ENCODE measurements around the gene GJC1.

DNA sequence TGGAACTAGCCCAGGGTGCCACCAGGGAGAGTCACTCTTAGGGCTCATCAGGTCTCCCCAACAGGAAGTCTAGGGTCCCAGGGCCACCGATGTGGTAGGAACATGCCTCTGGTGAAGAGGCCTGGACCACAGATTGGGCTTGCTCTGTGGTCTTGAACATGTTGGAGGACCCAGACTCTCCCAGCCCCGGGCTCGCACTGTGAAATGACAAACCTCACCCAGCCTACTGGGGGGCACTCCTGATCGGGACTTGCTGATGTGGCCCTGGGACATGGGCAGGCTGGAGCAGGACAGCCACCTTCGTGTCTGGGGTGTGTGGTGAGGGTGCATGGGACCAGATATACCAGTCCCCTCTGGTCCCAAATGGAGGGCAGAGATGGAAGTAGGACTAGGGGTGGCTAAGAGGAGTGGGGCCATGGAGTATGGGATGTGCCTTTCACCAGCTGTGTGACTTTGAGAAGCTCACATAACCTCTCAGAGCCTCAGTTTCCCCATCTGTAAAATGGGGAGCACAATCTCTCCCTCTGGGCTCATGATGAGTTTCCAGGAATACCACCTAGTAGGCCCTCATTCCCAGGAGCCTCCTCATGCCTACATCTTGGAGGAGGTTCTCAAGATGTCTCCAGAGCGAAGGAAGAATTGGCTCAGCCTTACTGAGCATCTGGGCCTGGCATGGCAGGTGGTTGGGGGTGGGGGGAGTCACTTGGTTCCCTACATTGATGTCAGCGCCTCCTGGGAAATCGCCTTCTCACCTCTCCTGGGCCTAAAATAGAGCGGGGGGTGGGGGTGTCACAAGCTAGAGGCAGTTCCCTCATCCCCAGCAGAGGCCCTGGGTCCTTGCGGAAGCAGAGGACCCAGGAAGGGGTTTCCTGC is 72.8 kb downstream of the GJC1 start:
- TF ChIP-seq, protein P1, sequence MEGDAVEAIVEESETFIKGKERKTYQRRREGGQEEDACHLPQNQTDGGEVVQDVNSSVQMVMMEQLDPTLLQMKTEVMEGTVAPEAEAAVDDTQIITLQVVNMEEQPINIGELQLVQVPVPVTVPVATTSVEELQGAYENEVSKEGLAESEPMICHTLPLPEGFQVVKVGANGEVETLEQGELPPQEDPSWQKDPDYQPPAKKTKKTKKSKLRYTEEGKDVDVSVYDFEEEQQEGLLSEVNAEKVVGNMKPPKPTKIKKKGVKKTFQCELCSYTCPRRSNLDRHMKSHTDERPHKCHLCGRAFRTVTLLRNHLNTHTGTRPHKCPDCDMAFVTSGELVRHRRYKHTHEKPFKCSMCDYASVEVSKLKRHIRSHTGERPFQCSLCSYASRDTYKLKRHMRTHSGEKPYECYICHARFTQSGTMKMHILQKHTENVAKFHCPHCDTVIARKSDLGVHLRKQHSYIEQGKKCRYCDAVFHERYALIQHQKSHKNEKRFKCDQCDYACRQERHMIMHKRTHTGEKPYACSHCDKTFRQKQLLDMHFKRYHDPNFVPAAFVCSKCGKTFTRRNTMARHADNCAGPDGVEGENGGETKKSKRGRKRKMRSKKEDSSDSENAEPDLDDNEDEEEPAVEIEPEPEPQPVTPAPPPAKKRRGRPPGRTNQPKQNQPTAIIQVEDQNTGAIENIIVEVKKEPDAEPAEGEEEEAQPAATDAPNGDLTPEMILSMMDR (IDR thresholded peaks at IDR 0.05; ENCODE audit: borderline replicate concordance, extremely low read depth, low read length, poor library complexity, severe bottlenecking) = no peak
- no peak for TF ChIP-seq EZH2 (IDR thresholded peaks at IDR 0.05; ENCODE audit: borderline replicate concordance, low read depth, low read length, severe bottlenecking)

All from DND-41 (cell line).